CD4-positive, CD25-positive, alpha-beta regulatory T cell (primary cell): ENCODE data around the gene PARP8. TPM values are rescaled to one million over a fixed set of nuclear protein-coding genes. Genes with fewer than 3 reads are reported as not detected.

Source experiments
- ATAC-seq, 2 donors: fragments of 150-1000 bp; cut with Tn5 transposase; one replicate each; pipeline ENCODE4 v1.10.0; 2021; ENCODE audit warnings: low read depth in 2 of 2, moderate number of reproducible peaks in 2 of 2, moderate library complexity in 1 of 2
- DNase-seq, 3 donors: peaks; one replicate each; pipeline versions ENCODE4 v3.0.0 to v3.0.0-alpha.2; 2012 to 2022; ENCODE audit warnings: mixed read lengths in 1 of 3
- H3K27ac ChIP-seq: one replicate; pipeline ENCODE4 v1.7.0; 2013; ENCODE audit warnings: mild to moderate bottlenecking, low read length; ENCODE audit not compliant: insufficient read depth, poor library complexity, severe bottlenecking
- H3K27me3 ChIP-seq: one replicate; pipeline ENCODE4 v1.7.0; 2013; ENCODE audit warnings: low read length; ENCODE audit not compliant: control insufficient read depth, insufficient read depth
- H3K36me3 ChIP-seq: one replicate; pipeline ENCODE4 v1.7.0; 2013; ENCODE audit warnings: mild to moderate bottlenecking, low read length, moderate library complexity; ENCODE audit not compliant: control insufficient read depth, insufficient read depth
- H3K4me1 ChIP-seq: 2 replicates; pipeline ENCODE4 v1.7.0; 2013; ENCODE audit warnings: mild to moderate bottlenecking, low read length; ENCODE audit not compliant: insufficient read depth, control insufficient read depth, poor library complexity, severe bottlenecking
- H3K4me3 ChIP-seq: one replicate; pipeline ENCODE4 v1.7.0; 2013; ENCODE audit warnings: low read depth, mild to moderate bottlenecking, low read length, moderate library complexity
- H3K9me3 ChIP-seq, 2 experiments: 1 replicate in 1 of 2; 2 replicates in 1 of 2; pipeline ENCODE4 v1.7.0; 2013; ENCODE audit warnings: low read length in 2 of 2, mild to moderate bottlenecking in 1 of 2, moderate library complexity in 1 of 2; ENCODE audit not compliant: control insufficient read depth in 2 of 2
- H3K27ac Mint-ChIP-seq, 3 donors: one replicate each; pipeline ENCODE4 v1.8.0; 2020 to 2022; ENCODE audit warnings: mild to moderate bottlenecking in 3 of 3, mixed read lengths in 3 of 3, moderate library complexity in 2 of 3
- H3K27me3 Mint-ChIP-seq: one replicate; pipeline ENCODE4 v1.8.0; 2022; ENCODE audit warnings: mild to moderate bottlenecking, mixed read lengths
- H3K36me3 Mint-ChIP-seq: one replicate; pipeline ENCODE4 v1.8.0; 2020; ENCODE audit warnings: mixed read lengths
- H3K4me1 Mint-ChIP-seq, 4 donors: one replicate each; pipeline ENCODE4 v1.8.0; 2020 to 2022; ENCODE audit warnings: mixed read lengths in 4 of 4, mild to moderate bottlenecking in 1 of 4
- H3K4me3 Mint-ChIP-seq, 4 donors: one replicate each; pipeline ENCODE4 v1.8.0; 2020 to 2022; ENCODE audit warnings: mild to moderate bottlenecking in 4 of 4, mixed read lengths in 4 of 4, moderate library complexity in 3 of 4
- H3K9me3 Mint-ChIP-seq, 7 donors: one replicate each; pipeline ENCODE4 v1.8.0; 2020 to 2022; ENCODE audit warnings: mixed read lengths in 7 of 7, mild to moderate bottlenecking in 3 of 7, moderate library complexity in 2 of 7
- polyA plus RNA-seq, 4 donors: library from polyadenylated mRNA; unstranded; fragments of 300-500 nt; fragmentation: Illumina TruSeq; gene quantifications; one replicate each; pipeline ENCODE4 v1.2.3, GENCODE V29; 2021
- total RNA-seq: library from RNA; stranded (reverse); gene quantifications from one replicate; pipeline ENCODE4 v1.2.3, GENCODE V29; 2022

PARP8 gene
- total and polyA plus RNA-seq, 5 donors from 2014 or later, result 45.0 to 217 (median 56.0) TPM

DNA sequence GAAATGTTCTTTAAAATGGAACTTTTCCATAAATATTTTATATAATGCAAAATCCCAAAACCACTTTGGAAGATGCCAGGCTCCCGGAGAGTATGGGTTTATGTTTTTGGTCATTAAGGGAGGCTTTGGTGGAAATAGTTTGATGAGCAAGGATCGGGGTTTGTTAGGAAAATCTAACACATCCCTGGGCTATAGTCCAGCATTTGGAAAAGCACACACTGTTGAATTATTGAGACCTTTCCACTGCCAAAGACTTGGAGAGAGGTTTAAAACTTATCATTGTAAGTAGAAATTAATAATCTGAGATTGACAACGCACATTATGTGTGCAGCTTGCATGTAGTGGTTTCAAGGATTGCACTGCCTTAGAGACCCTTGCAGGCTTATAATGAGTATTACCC, 156.3 kb downstream of the PARP8 start:
- Histone ChIP-seq H3K27me3 (no peaks in the 10 kb centered on the region), H3K9me3 (no peaks in the 10 kb centered on the region), H3K36me3 (peaks cover 72% of the 10 kb centered on the region), H3K4me3 (no peak overlapping the region), H3K27ac (no peak overlapping the region), H3K4me1 (no peaks in the 10 kb centered on the region)
- ATAC-seq (no peak), DNase-seq (no peak)
- Mint-ChIP-seq H3K27ac (no peak overlapping the region), H3K9me3 (no peaks in the 10 kb centered on the region), H3K36me3 (peaks cover 53% of the 10 kb centered on the region), H3K27me3 (no peaks in the 10 kb centered on the region), H3K4me3 (no peak overlapping the region), H3K4me1 (peaks cover 0 to 13% (median 2%) of the 10 kb centered on the region in 4 donors)

DNA sequence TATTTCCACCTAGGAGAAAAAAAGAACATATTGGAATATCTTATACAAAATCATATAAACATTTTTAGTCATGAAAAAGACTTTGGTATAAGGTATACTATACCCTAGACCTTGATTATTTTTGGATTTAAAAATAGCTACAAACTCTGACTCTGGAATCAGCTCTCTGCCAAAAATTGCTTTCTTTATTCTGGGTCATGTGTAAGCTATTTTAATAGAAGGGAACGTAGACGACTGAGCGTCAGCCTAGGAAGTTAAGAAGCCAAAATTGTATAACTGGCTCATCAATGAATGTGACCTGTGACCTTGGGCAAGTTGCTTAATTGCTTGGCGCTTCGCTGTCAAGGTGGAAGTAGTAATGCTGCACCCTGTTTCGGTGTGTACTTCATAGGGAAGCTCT, 157.1 kb downstream of the PARP8 start:
- Mint-ChIP-seq H3K27me3 (no peaks in the 10 kb centered on the region), H3K9me3 (no peaks in the 10 kb centered on the region), H3K4me1 (peaks cover 0 to 13% (median 2%) of the 10 kb centered on the region in 4 donors), H3K4me3 (no peak overlapping the region), H3K36me3 (peaks cover 57% of the 10 kb centered on the region), H3K27ac (no peak overlapping the region)
- Histone ChIP-seq H3K27me3 (no peaks in the 10 kb centered on the region), H3K36me3 (peaks cover 78% of the 10 kb centered on the region), H3K9me3 (no peaks in the 10 kb centered on the region), H3K4me3 (no peak overlapping the region), H3K4me1 (no peaks in the 10 kb centered on the region), H3K27ac (no peak overlapping the region)
- ATAC-seq (no peak), DNase-seq (no peak)

- Histone ChIP-seq H3K9me3 (no peaks in the 10 kb centered on the region), H3K27ac (no peak overlapping the region), H3K4me1 (no peaks in the 10 kb centered on the region), H3K27me3 (no peaks in the 10 kb centered on the region), H3K4me3 (no peak overlapping the region), H3K36me3 (peaks cover 79% of the 10 kb centered on the region)
- H3K9me3 Mint-ChIP-seq, result no peaks in the 10 kb centered on the region
- no peak overlapping the region for H3K4me3 Mint-ChIP-seq
- no peaks in the 10 kb centered on the region for H3K27me3 Mint-ChIP-seq
- ATAC-seq (no peak), DNase-seq (no peak)
- no peak overlapping the region for H3K27ac Mint-ChIP-seq
- peaks cover 0 to 13% (median 4%) of the 10 kb centered on the region in 4 donors for H3K4me1 Mint-ChIP-seq
- H3K36me3 Mint-ChIP-seq, result peaks cover 59% of the 10 kb centered on the region
Measured at GRCh38 chr5:50824109-50824508, 157.7 kb downstream of the PARP8 start.

DNA sequence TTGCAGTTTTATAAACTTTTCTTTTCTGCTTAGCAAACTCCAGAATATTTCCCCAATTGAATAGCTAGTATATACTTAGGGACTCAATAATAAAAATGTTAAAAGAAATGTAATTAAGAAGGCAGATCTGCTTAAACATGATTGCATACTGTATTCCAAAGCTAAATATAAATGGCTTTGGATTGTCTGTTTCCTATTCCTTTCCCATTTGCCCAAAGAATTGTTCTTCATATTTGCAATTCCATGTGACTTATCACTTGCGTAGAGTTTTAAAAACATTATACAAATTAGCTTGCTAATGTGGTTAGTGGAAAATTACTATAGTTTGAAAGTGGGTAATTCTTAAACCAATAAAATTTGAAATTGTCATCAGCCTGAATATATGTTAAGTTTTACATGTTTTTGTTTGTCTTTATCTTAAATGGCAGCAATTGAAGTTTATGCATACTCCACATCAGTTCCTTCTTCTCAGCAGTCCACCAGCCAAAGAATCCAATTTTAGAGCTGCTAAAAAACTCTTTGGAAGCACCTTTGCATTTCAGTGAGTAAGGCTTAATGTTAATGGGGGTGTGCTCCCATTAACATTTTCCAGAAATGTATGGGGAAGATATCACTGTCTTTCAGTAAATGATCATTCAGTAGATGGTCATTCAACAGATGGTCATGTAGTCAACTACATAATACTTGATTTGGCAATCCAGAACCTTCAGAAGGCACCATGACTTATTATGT, 161.2 kb downstream of the PARP8 start:
- Mint-ChIP-seq H3K27ac (no peak overlapping the region), H3K36me3 (peaks cover 41% of the 10 kb centered on the region), H3K4me3 (no peak overlapping the region), H3K27me3 (no peaks in the 10 kb centered on the region), H3K9me3 (no peaks in the 10 kb centered on the region), H3K4me1 (peaks cover 0 to 4% (median 2%) of the 10 kb centered on the region in 4 donors)
- Histone ChIP-seq H3K36me3 (peaks cover 78% of the 10 kb centered on the region), H3K27ac (no peak overlapping the region), H3K4me1 (no peaks in the 10 kb centered on the region), H3K4me3 (no peak overlapping the region), H3K9me3 (no peaks in the 10 kb centered on the region), H3K27me3 (no peaks in the 10 kb centered on the region)
- DNase-seq, result no peak
- no peak for ATAC-seq

DNA sequence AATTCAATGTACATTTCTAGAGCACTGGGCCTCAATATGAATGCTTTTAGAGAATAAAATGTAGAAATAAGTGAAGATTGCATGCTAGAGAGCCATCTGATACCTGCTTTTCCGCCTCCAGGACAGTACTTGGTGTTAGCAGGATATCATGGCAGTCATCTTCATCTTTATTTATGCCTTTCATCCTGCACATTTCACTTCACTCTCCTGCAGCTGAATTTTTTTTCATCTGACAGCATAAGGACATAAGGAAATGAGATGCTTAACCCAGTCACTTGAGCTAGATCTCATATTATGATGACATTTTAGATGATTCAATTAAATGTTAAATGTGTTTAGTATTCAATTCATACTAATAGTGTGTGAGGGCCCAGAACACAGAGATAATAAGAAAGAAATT, 162.6 kb downstream of the PARP8 start:
- Histone ChIP-seq H3K4me1 (no peaks in the 10 kb centered on the region), H3K36me3 (peaks cover 79% of the 10 kb centered on the region), H3K27ac (no peak overlapping the region), H3K27me3 (no peaks in the 10 kb centered on the region), H3K4me3 (no peak overlapping the region), H3K9me3 (no peaks in the 10 kb centered on the region)
- Mint-ChIP-seq H3K27ac (no peak overlapping the region), H3K9me3 (no peaks in the 10 kb centered on the region), H3K4me3 (no peak overlapping the region), H3K4me1 (peaks cover 0 to 4% (median 2%) of the 10 kb centered on the region in 4 donors), H3K27me3 (no peaks in the 10 kb centered on the region), H3K36me3 (peaks cover 37% of the 10 kb centered on the region)
- ATAC-seq (no peak), DNase-seq (no peak)

DNA sequence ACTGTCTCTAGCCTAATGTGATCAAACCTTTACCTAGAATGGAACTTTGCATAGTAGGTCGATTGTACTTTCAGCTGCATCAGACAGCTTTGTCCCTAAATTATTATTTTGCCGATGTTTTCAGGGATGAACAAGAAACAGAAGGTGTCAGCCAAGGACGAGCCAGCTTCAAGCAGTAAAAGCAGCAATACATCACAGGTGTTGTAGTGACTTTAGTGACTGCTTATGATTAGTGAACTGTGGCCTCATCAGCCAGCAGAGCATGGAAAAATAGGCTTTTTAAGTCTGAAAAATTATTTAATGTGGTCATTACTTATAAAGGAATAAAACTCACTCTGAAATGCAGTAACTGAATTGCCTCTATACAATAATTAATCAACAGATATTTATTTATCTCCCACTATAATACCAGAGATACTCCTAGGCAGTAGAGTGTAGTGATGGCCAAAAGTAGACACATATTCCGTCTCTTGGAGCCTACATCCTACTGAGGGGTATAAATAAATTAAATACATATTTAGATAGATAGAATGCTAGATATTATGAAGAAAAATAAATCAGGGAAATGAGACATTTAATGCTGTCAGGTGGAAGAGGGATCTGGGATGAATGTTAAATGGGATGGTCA, 166.3 kb downstream of the PARP8 start:
- DNase-seq (no peak), ATAC-seq (no peak)
- Histone ChIP-seq H3K9me3 (no peaks in the 10 kb centered on the region), H3K27me3 (no peaks in the 10 kb centered on the region), H3K36me3 (peaks cover 81% of the 10 kb centered on the region), H3K27ac (no peak overlapping the region), H3K4me1 (no peaks in the 10 kb centered on the region), H3K4me3 (no peak overlapping the region)
- H3K36me3 Mint-ChIP-seq, result peaks cover 40% of the 10 kb centered on the region
- no peaks in the 10 kb centered on the region for H3K27me3 Mint-ChIP-seq
- no peaks in the 10 kb centered on the region for H3K9me3 Mint-ChIP-seq
- peak overlapping the region in 1 of 3 donors; percentile 35 for H3K27ac Mint-ChIP-seq
- H3K4me3 Mint-ChIP-seq, result no peak overlapping the region
- H3K4me1 Mint-ChIP-seq, result peaks cover 0 to 4% (median 0%) of the 10 kb centered on the region in 4 donors

GRCh38 chr5:50836356-50836755, 169.9 kb downstream of the PARP8 start:
- H3K36me3 Mint-ChIP-seq, result peaks cover 47% of the 10 kb centered on the region

More at GRCh38 chr5:50836356-50836755, 169.9 kb downstream of the PARP8 start:
- H3K4me3 Mint-ChIP-seq, result no peak overlapping the region
- no peak for DNase-seq
- no peak overlapping the region for H3K27ac Mint-ChIP-seq
- no peaks in the 10 kb centered on the region for H3K27me3 ChIP-seq
- no peak overlapping the region for H3K27ac ChIP-seq
- H3K4me3 ChIP-seq, result no peak overlapping the region
- peaks cover 0 to 10% (median 2%) of the 10 kb centered on the region in 4 donors for H3K4me1 Mint-ChIP-seq
- no peaks in the 10 kb centered on the region for H3K4me1 ChIP-seq
- peaks cover 0 to 1% (median 0%) of the 10 kb centered on the region in 7 donors for H3K9me3 Mint-ChIP-seq
- no peak for ATAC-seq
- H3K9me3 ChIP-seq, result no peaks in the 10 kb centered on the region
- peaks cover 65% of the 10 kb centered on the region for H3K36me3 ChIP-seq
- no peaks in the 10 kb centered on the region for H3K27me3 Mint-ChIP-seq
